ENCODE measurements around the gene GFRAL.

DNA sequence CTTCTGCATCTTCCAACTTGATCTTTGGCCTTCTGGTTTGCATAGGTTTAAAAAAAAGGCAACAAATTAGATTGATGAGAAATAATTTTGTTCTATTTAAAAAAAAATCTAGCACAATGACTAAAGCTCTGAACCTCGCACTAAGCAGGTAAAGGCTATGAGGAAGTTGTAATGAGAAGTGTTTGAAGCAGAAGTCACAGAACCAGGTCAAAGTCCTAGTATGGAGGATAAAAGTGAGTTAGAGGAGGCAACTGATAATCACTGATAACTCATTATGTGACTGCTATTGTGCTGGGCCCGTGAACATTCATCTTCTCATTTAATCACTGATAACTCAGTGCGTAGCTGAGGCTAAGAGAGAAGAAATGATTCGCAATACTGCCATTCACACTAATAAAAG lies 46.1 kb upstream of the GFRAL start:
- TF ChIP-seq, protein P1, sequence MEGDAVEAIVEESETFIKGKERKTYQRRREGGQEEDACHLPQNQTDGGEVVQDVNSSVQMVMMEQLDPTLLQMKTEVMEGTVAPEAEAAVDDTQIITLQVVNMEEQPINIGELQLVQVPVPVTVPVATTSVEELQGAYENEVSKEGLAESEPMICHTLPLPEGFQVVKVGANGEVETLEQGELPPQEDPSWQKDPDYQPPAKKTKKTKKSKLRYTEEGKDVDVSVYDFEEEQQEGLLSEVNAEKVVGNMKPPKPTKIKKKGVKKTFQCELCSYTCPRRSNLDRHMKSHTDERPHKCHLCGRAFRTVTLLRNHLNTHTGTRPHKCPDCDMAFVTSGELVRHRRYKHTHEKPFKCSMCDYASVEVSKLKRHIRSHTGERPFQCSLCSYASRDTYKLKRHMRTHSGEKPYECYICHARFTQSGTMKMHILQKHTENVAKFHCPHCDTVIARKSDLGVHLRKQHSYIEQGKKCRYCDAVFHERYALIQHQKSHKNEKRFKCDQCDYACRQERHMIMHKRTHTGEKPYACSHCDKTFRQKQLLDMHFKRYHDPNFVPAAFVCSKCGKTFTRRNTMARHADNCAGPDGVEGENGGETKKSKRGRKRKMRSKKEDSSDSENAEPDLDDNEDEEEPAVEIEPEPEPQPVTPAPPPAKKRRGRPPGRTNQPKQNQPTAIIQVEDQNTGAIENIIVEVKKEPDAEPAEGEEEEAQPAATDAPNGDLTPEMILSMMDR (IDR thresholded peaks at IDR 0.05), result no peak
- TF ChIP-seq POLR2A (IDR thresholded peaks at IDR 0.05), result no peak
